Measurements from ENCODE around the gene IFI44. TPM values are rescaled to one million over a fixed set of nuclear protein-coding genes. Genes with fewer than 3 reads are reported as not detected.

Gene IFI44
- polyA plus RNA-seq, 1 of the 3 experiments (the other 2 are of a cell fraction) = 6.5 TPM

- peak overlapping the region; percentile 64 to 73 for H3K27ac ChIP-seq (ENCODE audit: low read depth in 2 of 2, low read length in 1 of 2)
- POLR2A ChIA-PET = no interaction called here
- TF ChIP-seq CHD2 (IDR thresholded peaks at IDR 0.05; ENCODE audit: low read length, partially characterized antibody) (no peak), PBX3 (IDR thresholded peaks at IDR 0.05) (0 out of 2 replicates have a peak, but pooled peaks have one; percentile 1)
- no peaks in the 10 kb centered on the region for H3K27me3 ChIP-seq (ENCODE audit: insufficient read depth)
- DNase-seq = no peak
- H3K36me3 ChIP-seq (replicated peaks in 1 of 2; ENCODE audit: control insufficient read depth in 1 of 2, insufficient read depth in 2 of 2, low read length in 1 of 2) = no peaks in the 10 kb centered on the region
- no peaks in the 10 kb centered on the region for H3K9me3 ChIP-seq
- peak overlapping the region; percentile 69 for H3K4me2 ChIP-seq
- peaks cover 29% of the 10 kb centered on the region for H3F3A ChIP-seq (replicated peaks; ENCODE audit: insufficient read depth)
- H3K9ac ChIP-seq = peak overlapping the region; percentile 30; the same call in 1 of the 2 replicates
- peak overlapping the region; percentile 61 for H2AFZ ChIP-seq (ENCODE audit: low read depth)
- CTCF ChIA-PET = interaction anchor here (1.1 to 3.5 kb wide), 6 partner anchors 11 to 58 kb away, joined by 3 to 18 read pairs (median 4); no protein-coding TSS in a partner anchor
- H3K4me1 ChIP-seq (ENCODE audit: control insufficient read depth in 1 of 2, insufficient read depth in 2 of 2, low read depth in 1 of 2, low read length in 1 of 2) = peaks cover 6 to 24% of the 10 kb centered on the region in 2 experiments; a peak in 3 of 4 replicates
- WGBS (ENCODE audit: low lambda C conversion rate) = 83% methylated on average over 4 of the region's 4 CpGs
- H4K20me1 ChIP-seq (ENCODE audit: insufficient read depth) = no peaks in the 10 kb centered on the region
- H3K9me2 ChIP-seq = no peaks in the 10 kb centered on the region
- H3K79me2 ChIP-seq (ENCODE audit: insufficient read depth) = no peaks in the 10 kb centered on the region
- H3K4me3 ChIP-seq (ENCODE audit: low read depth in 2 of 2, low read length in 1 of 2) = peak overlapping the region in 1 of 2 experiments; percentile 41; a peak in 1 of 4 replicates
These were observed 30.2 kb upstream of the IFI44 start for GRCh38 chr1:78619446-78619802.

GRCh38 chr1:78619803-78620579 lies 29.6 kb upstream of the IFI44 start, which contains the start of gene IFI44L:
TSS of gene IFI44L (plus strand) at chr1:78620448. CDS start at chr1:78627916, 7,468 bp downstream.
- no peaks in the 10 kb centered on the region for H3K27me3 ChIP-seq (ENCODE audit: insufficient read depth)
- peak within 1 kb of the TSS; percentile 64 to 73 for H3K27ac ChIP-seq (ENCODE audit: low read depth in 2 of 2, low read length in 1 of 2)
- no peaks in the 10 kb centered on the region for H4K20me1 ChIP-seq (ENCODE audit: insufficient read depth)
- H3K9ac ChIP-seq = peak within 1 kb of the TSS; percentile 30; the same call in 1 of the 2 replicates
- H3F3A ChIP-seq (replicated peaks; ENCODE audit: insufficient read depth) = peaks cover 29% of the 10 kb centered on the region
- peaks cover 6 to 24% of the 10 kb centered on the region in 2 experiments; a peak in 3 of 4 replicates for H3K4me1 ChIP-seq (ENCODE audit: control insufficient read depth in 1 of 2, insufficient read depth in 2 of 2, low read depth in 1 of 2, low read length in 1 of 2)
- H3K4me2 ChIP-seq = peak within 1 kb of the TSS; percentile 69
- no peaks in the 10 kb centered on the region for H3K9me2 ChIP-seq
- no peaks in the 10 kb centered on the region for H3K9me3 ChIP-seq
- TF ChIP-seq NFIC (IDR thresholded peaks at IDR 0.05; ENCODE audit: borderline replicate concordance) = peak; percentile 94
- TF ChIP-seq FOXJ3 (CRISPR knock-in tag; IDR thresholded peaks at IDR 0.05) = no peak
- TF ChIP-seq YY1 (IDR thresholded peaks at IDR 0.05; ENCODE audit: low read depth) = no peak
- no peak for TF ChIP-seq CHD2 (IDR thresholded peaks at IDR 0.05; ENCODE audit: low read length, partially characterized antibody)
- TF ChIP-seq CTCF (IDR thresholded peaks at IDR 0.05) = no peak
- H3K79me2 ChIP-seq (ENCODE audit: insufficient read depth) = no peaks in the 10 kb centered on the region
- CTCF ChIA-PET = interaction anchor here (0.6 to 3.5 kb wide), 7 partner anchors 12 to 57 kb away, joined by 3 to 18 read pairs (median 4); no protein-coding TSS in a partner anchor
- peak within 1 kb of the TSS; percentile 36 to 41; a peak in 3 of 4 replicates for H3K4me3 ChIP-seq (ENCODE audit: low read depth in 2 of 2, low read length in 1 of 2)
- H2AFZ ChIP-seq (ENCODE audit: low read depth) = peak within 1 kb of the TSS; percentile 61
- 33% methylated on average over 9 of the region's 9 CpGs for WGBS (ENCODE audit: low lambda C conversion rate)
- DNase-seq = no peak
- no peaks in the 10 kb centered on the region for H3K36me3 ChIP-seq (replicated peaks in 1 of 2; ENCODE audit: control insufficient read depth in 1 of 2, insufficient read depth in 2 of 2, low read length in 1 of 2)
- POLR2A ChIA-PET = no interaction called here
